GM18507 (cell line): Measurements from ENCODE around the gene IGSF22.
A peak's percentile ranks its signal among the peaks of the same experiment; 100 is the strongest.
"Not testable (repeated sequence)": the region's sequence is repeated elsewhere in the genome, so short reads cannot be mapped to it uniquely, and the experiment has no call there.

Source experiments
- DNase-seq: peaks from one replicate; pipeline ENCODE4 v3.0.0; 2011; ENCODE audit warnings: low read depth; ENCODE audit not compliant: insufficient read length; ENCODE audit errors: extremely low spot score
- FAIRE-seq: peaks from 2 replicates; lab custom pipeline; 2011; peaks lifted over from hg19 to GRCh38; lab: Jason Lieb, UNC

IGSF22 gene

DNA sequence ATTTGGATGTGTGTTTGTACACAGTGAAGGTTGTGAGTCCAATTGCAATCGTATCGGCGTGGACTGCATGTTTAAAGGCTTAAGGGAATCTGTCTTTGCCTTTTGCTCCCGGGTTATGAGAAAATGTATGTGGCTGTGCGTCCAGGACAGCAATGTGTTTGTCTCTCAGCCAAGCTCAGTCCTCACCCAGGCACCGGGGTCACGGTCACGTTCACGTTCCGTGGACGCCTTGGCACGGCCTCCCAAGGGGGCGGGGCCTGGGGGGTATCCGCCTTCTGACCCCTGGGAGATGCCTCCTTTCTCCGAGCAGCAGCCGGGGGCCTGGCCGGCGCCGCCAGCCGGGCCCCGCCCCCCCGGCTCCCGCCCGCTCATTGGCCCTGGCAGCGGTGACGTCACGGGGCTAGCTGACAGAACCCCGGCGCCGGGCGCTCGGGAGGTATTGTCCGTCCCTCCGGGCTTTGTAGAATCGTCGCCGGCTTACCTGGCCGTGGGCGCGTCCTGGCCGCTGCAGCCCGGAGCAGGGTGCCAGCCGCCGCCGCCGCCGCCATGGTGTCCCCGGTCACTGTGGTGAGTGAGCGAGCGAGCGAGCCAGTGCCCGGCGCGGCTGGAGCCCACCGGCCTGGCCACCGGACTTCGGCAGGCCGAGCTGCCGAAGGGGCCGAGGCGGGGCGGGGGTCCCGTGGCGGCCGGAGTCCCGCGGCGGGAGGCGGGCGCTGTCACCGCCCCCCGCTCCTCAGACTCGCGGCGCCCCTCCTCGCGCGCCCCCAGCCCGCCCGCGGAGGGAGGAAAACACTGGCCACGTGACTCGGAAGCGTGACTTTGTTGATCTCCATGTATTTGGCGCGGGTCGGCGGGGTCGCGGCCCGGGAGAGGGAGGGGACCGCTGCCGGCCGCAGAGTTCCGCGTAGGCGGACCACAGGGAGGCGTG, 27.4 kb downstream of the IGSF22 start, which contains the start of gene TMEM86A:
TMEM86A (plus strand) TSS at position 439 of the 928 bp plus-strand sequence; CDS start at position 547, 108 bp downstream.
- FAIRE-seq (peak; percentile 74), DNase-seq (peak; percentile 85)

DNA sequence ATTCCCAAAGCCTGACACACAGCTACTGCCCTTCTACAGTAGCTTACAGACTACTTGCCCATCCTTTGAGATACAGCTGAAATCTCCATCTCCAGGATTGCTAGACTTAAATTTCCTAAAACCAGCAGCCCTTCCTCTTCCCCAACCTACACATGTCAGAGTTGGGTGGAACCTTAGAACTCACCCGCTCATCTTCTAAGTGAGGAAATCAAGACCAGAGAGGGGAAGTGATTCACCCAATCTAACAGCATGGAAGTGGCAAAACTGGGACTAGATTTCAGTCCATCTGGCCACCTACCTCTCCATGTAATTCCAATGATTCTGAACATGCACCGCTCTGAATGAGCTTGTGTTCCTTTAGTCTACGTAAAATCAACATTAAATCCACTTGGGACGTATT, 28.4 kb downstream of the IGSF22 start:
- DNase-seq (no peak), FAIRE-seq (no peak)

DNA sequence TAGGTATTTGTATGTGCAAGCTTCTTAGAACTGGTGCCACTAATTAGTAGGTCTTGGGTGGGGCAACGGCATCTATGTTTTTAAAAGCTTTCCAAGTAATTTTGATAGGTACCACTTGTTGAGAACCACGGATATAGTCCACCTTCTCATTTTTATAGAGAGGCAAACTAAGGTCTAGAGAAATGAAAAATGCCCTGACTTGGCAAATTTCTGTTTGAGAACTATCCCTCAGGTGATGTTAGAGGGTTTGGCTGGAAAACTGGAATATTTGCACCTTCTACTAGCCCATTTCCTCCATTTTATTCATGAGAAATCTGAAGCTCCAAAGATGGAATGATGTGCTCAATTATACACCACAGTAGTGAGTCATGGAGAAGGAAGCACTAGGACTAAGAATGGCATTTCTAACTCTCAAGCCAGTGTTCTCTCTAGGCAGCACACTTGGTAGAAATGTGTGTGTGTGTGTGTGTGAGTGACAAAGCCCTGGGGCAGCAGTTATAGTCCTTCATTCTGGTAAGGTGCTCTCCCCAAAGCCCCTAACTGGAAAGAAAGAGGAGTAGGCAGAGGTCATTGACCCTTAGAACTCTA, 29.3 kb downstream of the IGSF22 start:
- DNase-seq (no peak), FAIRE-seq (no peak)

DNA sequence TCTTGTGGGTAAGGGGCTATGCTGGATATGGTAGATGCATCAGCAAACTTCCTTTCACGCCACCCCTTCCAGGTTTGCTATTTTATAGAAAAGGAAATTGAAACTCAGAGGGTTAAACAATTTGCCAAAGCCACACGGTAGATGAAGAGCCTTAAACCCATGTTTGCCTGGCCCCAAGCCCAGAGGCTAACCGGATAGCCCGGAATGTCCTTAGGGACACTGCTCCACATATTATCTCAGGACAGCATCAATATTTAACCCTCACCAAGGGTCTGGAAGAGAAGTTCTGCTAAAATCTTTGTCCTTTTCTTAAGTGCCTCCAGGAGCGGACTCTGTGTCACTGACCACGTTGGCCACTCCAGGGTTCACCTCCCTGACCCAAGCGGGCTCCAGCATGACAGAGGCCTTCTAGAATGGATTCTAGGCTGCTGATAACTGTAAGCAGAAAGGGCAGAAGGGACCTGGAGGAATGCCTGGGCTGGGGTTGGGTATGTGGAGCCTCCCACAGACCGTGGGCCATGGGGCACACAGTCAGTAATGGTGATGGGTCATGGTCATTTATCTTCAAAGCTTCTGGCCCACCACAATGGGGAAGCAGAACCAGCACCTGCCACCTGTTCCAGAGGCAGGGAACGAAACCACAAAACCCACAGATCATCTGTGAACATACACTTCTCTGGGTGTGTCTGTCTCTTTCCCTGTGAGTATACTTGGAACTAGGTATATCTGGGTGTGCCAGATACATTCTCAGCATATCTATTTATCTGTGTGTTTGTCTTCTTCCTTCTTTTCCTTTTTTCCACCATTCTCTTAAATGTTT, 32.8 kb downstream of the IGSF22 start:
- FAIRE-seq = no peak
- no peak for DNase-seq

DNA sequence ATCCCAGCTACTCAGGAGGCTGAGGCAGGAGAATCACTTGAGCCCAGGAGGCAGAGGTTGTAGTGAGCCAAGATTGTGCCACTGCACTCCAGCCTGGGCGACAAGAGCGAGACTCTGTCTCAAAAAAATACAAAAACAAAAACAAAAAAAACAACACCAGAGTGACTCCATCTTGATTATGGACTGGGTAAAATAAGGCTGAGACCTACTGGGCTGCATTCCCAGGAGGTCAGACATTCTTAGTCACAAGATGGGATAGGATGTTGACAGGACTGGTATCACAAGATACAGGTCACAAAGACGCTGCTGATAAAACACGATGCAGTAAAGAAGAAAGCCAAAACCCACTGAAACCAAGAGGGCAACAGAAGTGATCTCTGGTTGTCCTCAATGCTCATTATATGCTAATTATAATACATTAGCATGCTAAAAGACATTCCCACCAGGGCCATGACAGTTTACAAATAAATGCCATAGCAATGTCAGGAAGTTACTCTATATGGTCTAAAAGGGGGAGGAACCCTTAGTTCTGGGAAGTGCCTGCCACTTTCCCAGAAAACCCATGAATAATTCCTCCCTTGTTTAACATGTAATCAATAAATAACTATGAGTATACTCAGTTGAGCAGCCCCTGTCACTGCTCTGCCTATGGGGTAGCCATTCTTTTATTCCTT, 34.4 kb downstream of the IGSF22 start:
- not testable (repeated sequence) for FAIRE-seq

DNA sequence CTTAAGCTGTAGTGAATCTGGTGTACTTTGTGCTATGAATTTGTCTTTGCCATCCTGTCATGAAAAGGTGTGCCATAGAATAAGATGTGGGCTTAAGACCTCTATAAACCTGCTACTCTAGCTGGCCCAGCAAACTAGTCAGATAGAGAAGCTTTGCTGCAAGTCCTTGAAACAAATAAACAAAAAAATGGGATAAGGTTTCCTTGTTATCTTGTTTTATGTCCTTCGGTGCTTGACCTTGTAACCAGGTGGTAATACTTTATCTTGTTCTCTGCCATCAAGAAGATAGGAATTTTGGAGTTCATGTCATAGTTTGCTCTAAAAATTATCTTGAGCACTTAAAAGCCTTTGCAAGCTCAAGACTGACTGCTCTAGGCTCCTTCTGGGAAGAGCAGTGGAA, 41.7 kb downstream of the IGSF22 start:
- DNase-seq (no peak), FAIRE-seq (no peak)

More for the DNA sequence above, 34.4 kb downstream of the IGSF22 start:
- not testable (repeated sequence) for DNase-seq

DNA sequence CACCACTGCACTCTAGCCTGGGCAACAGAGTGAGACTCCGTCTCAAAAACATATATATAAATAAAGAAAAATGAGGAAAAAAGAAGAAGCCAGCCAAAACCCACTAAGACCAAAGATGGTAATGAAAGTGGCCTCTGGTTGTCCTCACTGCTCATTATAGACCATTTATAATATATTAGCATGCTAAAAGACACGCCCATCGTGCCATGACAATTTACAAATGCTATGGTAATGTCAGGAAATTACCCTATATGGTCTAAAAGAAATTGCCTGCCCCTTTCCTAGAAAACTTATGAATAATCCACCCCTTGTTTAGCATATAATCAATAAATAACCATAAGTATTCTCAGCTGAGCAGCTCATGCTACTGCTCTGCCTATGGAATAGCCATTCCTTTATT, 43.5 kb downstream of the IGSF22 start:
- DNase-seq = no peak
- FAIRE-seq = no peak

DNA sequence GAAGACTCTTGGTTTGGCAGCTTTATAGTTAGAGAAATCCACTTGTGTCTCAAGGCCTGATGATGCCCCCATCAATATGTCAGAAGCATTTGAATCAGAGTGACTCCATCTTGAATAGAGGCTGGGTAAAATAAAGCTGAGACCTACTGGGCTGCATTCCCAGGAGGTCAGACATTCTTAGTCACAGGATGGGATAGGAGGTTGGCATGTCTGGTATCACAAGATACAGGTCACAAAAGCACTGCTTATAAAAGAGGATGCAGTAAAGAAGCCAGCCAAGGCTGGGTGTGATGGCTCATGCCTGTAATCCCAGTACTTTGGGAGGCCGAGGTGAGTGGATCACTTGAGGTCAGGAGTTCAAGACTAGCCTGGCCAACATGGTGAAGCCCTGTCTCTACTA, 44.0 kb downstream of the IGSF22 start:
- FAIRE-seq, DNase-seq: not testable (repeated sequence)

DNA sequence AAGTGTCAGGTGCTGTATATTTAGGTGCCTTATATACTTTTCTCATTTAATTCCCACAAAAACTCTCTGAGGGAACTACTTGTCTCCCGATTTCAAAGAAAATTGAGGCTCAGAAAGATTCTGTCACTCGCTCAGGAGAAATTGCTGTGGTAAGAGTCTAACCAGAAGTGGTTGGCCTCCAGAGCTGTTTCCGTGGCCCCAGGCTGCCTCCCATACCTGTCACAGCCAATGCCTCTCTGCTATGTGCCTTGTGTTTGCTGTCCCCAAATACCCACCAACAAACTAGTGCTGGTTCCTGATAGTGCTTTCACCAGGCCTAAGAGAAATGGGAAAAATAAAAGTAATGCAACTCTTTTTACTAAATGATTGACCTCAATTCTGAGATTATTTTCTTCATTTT, 48.4 kb downstream of the IGSF22 start:
- DNase-seq = no peak
- no peak for FAIRE-seq

DNA sequence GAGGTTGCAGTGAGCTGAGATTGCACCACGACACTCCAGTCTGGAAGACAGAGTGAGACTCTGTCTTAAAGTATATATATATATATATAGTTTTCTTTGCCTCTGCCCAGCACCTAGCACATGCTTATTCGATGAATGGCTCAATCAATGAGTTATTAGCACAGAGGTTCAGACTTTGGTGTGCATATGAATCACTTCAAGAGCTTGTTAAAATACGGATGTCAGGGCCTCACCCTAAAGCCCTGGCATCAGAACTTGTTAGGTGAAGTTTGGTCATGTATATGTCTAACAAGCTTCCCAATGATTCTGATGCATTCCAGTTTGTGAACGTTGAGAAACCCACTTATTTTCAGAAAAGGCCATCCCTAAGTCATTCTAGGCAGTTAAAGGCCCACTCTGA, 49.2 kb downstream of the IGSF22 start:
- FAIRE-seq = no peak
- no peak for DNase-seq

DNA sequence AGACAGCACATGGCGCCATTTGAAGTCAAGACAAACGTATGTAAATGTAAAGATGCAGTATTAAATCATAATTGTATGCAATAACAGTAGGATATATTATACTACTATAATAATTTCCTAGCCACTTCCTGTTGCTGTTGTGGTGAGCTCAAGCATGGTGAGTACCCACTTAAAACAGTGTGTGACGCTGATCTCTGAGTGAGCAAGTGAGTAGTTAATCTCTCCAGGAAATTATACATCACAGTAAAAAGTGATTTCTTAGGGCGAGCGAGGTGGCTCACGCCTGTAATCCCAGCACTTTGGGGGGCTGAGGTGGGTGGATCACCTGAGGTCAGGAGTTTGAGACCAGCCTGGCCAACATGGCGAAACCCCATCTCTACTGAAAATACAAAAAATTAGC, 53.8 kb downstream of the IGSF22 start:
- not testable (repeated sequence) for FAIRE-seq, DNase-seq

DNA sequence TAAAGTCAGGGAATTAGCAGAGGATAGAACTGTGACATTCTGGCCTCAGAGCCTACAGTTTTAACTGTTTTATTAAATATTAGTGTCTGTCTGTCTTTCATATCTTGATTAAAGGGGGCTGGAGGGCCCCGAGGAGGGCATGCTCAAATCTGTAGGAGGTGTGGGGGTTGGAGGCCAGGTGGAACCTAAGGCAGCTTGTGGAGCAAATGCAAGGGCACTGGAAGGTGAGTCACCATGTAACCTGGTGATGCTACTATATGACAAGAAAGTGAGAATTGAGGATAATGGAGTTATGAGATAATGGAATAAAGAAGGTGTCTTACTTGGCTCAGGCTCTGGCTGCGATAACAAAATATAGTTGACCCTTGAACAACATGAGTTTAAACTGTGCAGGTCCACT, 54.7 kb downstream of the IGSF22 start:
- FAIRE-seq (no peak), DNase-seq (no peak)

DNA sequence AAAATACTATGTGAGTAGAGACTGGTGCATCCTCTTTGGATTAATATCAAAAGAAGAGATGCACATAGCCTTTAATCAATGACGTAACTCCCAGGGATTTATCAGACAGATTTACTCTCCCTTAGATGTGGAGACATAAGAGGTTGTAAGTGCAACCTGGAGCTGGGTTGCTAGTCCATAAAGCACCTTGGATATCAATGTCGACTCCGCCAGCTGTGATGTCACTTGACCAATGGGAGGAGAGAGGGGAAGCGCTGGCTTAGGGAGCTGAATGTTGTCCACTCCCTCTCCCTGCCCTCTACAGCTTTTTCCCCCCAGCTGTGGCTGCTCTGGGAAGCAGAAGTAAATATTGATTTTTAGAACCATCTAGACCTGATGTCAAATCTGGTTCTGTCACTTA, 56.3 kb downstream of the IGSF22 start:
- DNase-seq = no peak
- no peak for FAIRE-seq

DNA sequence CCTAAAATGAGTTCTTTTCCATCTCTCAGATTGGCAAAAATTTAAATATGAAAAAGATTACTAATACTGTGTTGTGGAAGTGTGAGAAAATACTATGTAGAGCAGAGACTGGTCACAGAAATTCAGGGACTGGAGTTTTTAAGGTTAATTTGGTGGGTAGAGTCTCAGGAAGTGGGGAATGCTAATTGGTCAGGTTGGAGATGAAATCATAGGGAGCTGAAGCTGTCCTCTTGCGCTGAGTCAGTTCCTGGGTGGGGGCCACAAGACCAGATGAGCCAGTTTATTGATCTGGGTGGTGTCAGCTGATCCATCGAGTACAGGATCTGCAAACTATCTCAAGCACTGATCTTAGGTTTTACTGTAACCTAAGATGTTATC, 56.8 kb downstream of the IGSF22 start:
- FAIRE-seq (no peak), DNase-seq (no peak)

DNA sequence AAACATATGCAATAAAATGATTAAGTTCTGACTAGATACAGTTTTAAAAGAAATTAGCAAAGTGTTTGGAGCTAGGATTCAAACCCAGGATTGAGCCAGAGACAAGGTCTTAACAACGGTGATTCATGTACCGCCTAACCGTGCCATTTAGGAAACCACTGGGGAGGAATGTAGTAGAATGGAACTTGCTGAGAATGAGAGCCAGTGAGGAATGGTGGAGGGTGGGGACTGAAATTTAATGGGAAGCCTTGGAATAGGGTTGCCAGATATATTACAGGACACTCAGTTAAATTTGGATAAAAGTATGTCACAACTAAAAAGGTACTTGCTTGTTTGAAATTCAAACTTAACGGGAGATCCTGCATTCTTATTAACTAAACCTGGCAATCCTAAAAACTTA, 57.9 kb downstream of the IGSF22 start:
- DNase-seq (no peak), FAIRE-seq (no peak)

DNA sequence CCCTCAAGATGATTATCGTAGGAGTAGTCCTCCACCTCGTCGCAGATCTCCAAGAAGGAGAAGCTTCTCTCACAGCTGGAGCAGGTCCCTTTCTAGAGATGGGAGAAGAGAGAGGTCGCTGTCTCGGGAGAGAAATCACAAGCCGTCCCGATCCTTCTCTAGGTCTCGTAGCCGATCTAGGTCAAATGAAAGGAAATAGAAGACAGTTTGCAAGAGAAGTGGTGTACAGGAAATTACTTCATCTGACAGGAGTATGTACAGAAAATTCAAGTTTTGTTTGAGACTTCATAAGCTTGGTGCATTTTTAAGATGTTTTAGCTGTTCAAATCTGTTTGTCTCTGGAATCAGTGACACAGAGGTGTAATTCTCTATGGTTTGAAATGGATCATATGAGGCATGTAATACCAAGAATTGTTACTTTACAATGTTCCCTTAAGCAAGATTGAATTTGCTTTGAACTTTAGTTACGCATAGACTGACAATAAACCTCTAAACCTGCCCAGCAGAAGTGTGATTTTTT, 60.6 kb downstream of the IGSF22 start:
- DNase-seq, FAIRE-seq: not testable (repeated sequence)

DNA sequence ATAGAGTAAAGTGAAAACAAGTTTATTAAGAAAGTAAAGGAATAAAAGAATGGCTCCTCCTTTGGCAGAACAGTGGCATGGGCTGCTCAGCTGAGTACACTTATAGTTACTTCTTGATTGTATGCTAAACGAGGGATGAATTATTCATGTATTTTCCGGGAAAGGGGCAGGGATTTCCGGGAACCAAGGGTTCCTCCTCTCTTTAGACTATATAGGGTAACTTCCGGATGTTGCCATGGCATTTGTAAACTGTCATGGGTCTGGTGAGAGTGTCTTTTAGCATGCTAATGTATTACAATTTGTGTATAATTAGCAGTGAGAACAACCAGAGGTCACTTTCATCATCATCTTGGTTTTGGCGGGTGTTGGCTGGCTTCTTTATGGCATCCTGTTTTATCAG, 68.3 kb downstream of the IGSF22 start:
- no peak for FAIRE-seq
- DNase-seq = no peak
